ENCODE measurements around the gene GOLGA6L10. TPM values are rescaled to one million over a fixed set of nuclear protein-coding genes. Genes with fewer than 3 reads are reported as not detected.
"Not testable (repeated sequence)": the region's sequence is repeated elsewhere in the genome, so short reads cannot be mapped to it uniquely, and the experiment has no call there.

GOLGA6L10 gene
- total RNA-seq, 1 donor from 2014 or later, result 0.86 TPM

DNA sequence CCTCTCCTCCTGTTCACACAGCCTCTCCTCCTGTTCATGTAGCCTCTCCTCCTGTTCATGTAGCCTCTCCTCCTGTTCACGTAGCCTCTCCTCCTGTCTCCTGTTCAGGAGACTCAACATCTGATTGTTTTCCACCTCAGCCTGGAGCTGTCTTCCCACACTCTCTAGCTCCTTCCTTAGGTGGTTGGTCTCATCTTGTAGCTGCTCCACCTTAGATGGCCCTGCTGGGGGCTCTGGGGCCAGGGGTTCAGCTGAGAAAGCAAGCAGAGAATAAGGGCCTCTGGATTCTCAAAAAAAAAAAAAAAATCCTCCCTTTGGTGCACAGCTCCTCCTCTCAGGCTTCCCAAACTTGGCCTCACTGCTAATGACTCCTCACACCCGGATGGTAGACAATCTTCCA is 4.1 kb downstream of the GOLGA6L10 start:
- DNase-seq (ENCODE audit: low spot score); intact Hi-C loops (cut with DNase I): not testable (repeated sequence)

DNA sequence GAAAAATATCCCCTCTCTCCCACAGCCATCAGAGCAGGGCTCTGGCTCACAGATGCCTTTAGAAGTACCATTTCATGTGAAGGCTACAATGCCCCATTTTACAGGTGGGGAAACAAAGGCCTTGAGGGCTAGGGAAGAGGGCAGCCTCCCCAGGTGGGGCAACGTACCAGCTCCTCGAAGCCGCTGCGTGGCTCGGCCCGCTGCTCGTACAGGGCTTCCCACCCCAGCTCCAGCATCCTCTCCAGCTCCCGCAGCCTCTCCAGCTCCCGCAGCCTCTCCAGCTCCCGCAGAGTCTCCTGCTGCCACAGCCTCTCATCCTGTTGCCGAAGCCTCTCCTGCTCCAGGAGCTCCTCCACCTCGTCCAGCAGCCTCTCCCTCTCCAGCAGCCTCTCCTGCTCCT is 4.9 kb downstream of the GOLGA6L10 start:
- not testable (repeated sequence) for DNase-seq (ENCODE audit: low spot score)

DNA sequence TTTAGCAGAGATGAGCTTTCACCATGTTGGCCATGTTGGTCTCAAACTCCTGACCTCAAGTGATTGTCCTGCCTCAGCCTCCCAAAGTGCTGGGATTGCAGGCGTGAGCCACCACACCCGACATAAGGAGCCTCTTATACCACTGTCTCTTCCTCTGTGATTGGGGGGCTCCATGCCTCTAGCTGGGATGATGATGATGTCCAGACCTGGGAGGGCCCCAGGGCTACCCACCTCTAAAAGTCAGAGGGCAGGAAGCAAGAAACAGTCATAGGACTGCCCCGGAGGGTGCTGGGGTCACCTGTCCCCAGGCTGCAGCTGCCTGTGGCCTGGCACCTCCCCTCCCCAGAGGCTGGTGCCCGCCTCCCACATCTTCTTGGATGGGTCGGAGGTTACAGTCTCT is 5.4 kb downstream of the GOLGA6L10 start:
- intact Hi-C loops (cut with DNase I), result not testable (repeated sequence)
- DNase-seq (ENCODE audit: low spot score), result peak; percentile 66

More for the DNA sequence above, 4.9 kb downstream of the GOLGA6L10 start:
- intact Hi-C loops (cut with DNase I), result not testable (repeated sequence)

DNA sequence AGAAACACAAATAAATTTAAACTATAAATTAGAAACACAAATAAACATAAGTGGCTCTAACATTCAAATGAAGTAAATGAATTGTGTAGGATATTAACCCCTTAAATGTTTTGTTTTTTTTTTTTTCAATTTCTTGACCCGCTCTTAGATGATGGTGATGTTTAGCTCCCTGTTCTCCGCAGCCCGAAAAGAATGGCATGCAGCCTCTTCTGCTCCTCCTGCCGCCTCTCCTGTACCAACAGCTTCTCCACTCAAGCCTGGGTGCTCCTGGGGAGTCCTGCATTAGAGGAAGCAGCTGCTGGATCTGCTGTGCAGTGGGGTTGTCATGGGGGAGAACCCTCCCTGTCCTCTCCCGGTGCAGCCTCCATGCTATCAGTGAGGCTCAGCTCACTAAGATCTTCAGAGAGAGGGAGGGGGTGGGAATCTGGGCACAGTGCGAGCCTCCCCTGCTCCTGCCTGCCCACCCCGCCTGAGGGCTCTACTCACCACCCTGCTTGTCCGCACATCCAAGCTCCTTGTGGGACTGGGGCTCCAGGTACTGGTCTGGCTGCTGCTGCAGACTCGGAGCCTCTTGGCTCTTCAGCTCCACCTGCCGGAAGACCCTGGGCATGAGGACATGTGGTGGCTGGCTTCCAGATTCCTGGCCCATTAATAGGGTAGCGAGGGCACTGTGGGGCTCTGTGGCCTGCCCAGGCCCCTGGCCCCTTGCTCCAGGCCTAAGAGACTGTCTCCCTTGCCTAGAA is 6.5 kb downstream of the GOLGA6L10 start:
- intact Hi-C loops (cut with DNase I), result not testable (repeated sequence)
- peak; percentile 70 for DNase-seq (ENCODE audit: low spot score)

DNA sequence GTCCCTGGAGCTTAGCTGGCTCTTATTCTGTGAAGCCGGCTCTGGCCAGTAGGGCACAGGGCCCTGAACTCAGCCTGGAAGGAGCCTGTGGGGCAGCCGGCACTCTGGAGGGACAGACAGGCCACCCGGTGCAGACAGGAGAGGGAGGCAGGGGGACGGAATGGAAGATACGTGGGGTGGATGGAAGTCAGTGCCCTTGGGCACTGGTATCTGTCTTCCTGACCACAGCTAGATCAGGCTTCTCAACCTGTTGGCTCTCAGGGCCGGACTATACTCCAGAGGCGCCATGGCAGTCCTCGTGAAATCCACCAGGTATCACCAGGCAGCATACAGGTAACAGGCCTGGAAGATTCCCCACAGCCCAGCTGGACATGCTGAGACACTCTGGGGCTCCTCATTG is 10.7 kb downstream of the GOLGA6L10 start:
- peak; percentile 70 for DNase-seq (ENCODE audit: low spot score)

DNA sequence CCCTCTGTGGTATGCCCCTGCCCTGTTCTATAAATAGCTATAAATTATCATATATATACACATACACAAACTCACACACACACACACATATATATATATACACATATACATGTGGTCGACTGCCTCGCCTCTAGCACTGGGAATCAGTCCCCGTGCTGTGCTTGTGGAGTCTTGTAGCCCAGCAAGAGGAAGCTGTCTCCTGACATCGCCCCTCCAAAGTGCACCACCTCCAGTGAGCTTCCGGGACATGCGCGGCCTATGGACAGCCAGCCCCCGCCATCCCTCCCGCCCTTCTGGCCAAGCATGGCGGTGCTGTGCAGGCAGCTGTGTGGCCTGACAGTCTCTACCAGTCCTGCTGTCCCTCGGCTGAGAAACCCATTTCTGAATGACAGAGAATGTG is 11.2 kb downstream of the GOLGA6L10 start:
- intact Hi-C loops (cut with DNase I), result not testable (repeated sequence)
- DNase-seq (ENCODE audit: low spot score), result peak; percentile 35

More for the DNA sequence above, 10.7 kb downstream of the GOLGA6L10 start:
- intact Hi-C loops (cut with DNase I), result not testable (repeated sequence)

GRCh38 chr15:82337051-82337450 is 12.2 kb downstream of the GOLGA6L10 start:
- DNase-seq (ENCODE audit: low spot score); intact Hi-C loops (cut with DNase I): not testable (repeated sequence)

DNA sequence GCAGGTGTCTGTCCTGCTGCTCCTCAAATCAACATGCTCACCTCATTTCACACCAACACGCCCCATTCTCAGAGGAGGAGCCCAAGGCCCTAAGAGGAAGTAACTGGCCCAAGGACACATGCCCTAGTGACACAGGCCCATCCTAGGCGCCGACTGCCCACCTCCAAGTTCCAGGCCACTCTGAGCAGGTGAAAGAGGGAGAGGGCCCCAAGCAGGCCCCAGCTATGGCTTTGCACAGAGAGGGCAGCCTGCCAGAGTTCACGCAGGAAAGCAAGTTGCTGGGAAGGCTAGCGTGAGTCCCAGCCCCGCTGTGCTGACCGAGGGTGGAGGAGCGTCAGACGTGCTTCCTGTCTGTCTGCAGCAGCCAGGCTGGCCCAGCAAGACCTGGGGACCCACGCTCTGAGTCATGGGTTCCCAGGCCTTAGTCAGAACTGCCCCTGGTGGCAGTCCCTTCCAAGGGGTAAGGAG is 13.1 kb downstream of the GOLGA6L10 start:
- intact Hi-C loops (cut with DNase I), result not testable (repeated sequence)
- DNase-seq (ENCODE audit: low spot score), result peak; percentile 54

- intact Hi-C loops (cut with DNase I), result not testable (repeated sequence)
- peak; percentile 59 for DNase-seq (ENCODE audit: low spot score)
Observed at GRCh38 chr15:82335006-82335405, 14.3 kb downstream of the GOLGA6L10 start.

DNA sequence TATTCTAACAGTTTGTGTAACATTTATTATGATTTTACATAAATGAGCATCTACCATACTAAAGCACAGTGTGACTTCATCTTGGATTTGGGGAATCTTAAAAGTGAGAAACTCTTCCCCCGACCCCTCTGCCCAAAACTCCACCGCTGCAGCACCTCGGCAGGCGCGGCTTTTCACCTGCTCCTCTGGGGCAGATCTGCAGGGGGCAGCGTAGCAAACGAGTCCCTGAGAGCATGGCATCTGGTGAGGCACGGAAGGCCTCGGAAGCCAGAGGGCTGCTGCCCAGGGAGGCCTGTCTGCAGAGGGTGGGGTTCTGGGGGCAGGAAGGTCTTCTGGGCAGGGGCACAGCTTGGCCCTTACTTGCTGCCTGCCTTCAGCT is 14.7 kb downstream of the GOLGA6L10 start:
- DNase-seq (ENCODE audit: low spot score); intact Hi-C loops (cut with DNase I): not testable (repeated sequence)

- peak; percentile 27 for DNase-seq (ENCODE audit: low spot score)
- intact Hi-C loops (cut with DNase I), result not testable (repeated sequence)
Observed at GRCh38 chr15:82333603-82334553, 15.4 kb downstream of the GOLGA6L10 start.

- peak; percentile 89 for DNase-seq (ENCODE audit: low spot score)
- intact Hi-C loops (cut with DNase I), result not testable (repeated sequence)
Observed at GRCh38 chr15:82332711-82333602, 16.3 kb downstream of the GOLGA6L10 start.

DNA sequence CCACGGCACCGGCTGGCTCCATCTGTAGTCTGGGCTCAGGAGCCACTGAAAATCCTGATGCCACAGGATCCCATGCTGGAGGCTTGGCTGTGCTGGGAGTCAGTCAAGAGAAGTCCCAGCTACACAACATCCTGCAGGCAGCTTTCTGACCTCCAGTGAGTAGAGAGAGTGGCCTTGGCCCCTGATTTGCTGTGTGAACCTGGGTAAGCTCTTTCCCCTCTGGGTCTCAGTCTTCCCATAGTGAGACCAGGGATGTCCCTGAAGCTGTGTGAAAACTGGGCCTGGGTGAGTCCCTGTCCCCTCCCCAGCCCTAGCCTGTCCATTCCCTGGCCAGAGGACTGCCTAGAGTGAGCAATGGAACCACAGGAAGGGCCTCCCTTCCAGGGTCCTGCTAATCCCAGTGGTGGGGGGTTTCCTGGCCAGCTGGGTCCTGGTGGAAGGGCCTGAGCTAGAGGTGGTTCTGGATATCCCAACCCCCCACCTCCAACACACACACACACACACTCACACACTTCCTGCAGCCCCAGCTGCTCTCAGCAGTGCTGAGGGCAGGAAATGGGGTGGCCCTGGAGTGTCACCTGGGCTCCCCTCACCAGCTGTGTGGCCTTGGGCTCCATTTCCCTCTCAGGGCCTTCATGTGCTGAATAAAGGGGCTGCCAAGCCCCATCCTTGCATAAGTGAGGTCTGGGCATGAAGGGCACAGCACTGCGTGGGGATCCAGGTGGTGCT is 17.5 kb downstream of the GOLGA6L10 start:
- intact Hi-C loops (cut with DNase I); DNase-seq (ENCODE audit: low spot score): not testable (repeated sequence)

- intact Hi-C loops (cut with DNase I); DNase-seq (ENCODE audit: low spot score): not testable (repeated sequence)
Observed at GRCh38 chr15:82330921-82331320, 18.4 kb downstream of the GOLGA6L10 start.

DNA sequence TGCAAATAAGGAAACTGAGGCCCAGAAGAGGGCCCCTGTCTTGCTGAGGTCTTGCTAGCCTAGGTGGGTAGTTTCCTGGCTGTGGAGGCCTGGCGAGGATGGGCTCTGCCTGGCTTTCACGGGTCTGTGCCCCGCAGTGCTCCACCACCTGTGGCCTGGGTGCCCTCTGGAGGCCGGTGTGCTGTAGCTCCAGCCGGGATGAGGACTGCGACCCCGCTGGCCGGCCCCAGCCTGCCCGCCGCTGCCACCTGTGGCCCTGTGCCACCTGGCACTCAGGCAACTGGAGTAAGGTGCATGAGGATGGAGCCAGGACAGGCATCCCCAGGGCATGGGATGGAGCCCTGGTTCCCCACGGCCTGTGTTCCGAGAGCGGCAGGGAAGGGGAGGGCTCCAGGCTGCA is 20.2 kb downstream of the GOLGA6L10 start:
- intact Hi-C loops (cut with DNase I); DNase-seq (ENCODE audit: low spot score): not testable (repeated sequence)

GRCh38 chr15:82327372-82327771 is 21.9 kb downstream of the GOLGA6L10 start:
- intact Hi-C loops (cut with DNase I), result not testable (repeated sequence)

DNA sequence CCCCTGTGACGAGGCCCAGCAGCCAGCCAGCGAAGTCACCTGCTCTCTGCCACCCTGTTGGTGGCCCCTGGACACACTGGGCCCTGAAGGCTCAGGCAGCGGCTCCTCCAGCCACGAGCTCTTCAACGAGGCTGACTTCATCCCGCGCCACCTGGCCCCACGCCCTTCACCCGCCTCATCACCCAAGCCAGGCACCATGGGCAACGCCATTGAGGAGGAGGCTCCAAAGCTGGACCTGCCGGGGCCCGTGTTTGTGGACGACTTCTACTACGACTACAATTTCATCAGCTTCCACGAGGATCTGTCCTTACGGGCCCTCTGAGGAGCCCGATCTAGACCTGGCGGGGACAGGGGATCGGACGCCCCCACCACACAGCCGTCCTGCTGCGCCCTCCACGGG is 22.4 kb downstream of the GOLGA6L10 start:
- intact Hi-C loops (cut with DNase I); DNase-seq (ENCODE audit: low spot score): not testable (repeated sequence)

More at GRCh38 chr15:82327372-82327771, 21.9 kb downstream of the GOLGA6L10 start:
- not testable (repeated sequence) for DNase-seq (ENCODE audit: low spot score)

GRCh38 chr15:82325646-82326045 is 23.6 kb downstream of the GOLGA6L10 start:
- DNase-seq (ENCODE audit: low spot score); intact Hi-C loops (cut with DNase I): not testable (repeated sequence)

All from cardiac septum (tissue), 1 donor.